Body of pancreas (tissue), 4 donors: ENCODE results near the gene AUTS2. TPM values are rescaled to one million over a fixed set of nuclear protein-coding genes. Genes with fewer than 3 reads are reported as not detected.

Source experiments
- ATAC-seq: fragments of 150-250 bp; one replicate; pipeline ENCODE4 v1.9.1; 2016
- DNase-seq, 4 donors: peaks; one replicate each; pipeline ENCODE4 v3.0.0-alpha.2; 2019
- H3K27ac ChIP-seq, 4 donors: fragments of 200-600 bp; sonication (generic); 1 replicate in 3 of 4; 2 replicates in 1 of 4; pipeline versions ENCODE4 v1.5.1 to v1.6.1; 2016 to 2019; ENCODE audit warnings: mild to moderate bottlenecking in 1 of 4, mixed read lengths in 1 of 4, moderate library complexity in 1 of 4
- H3K27me3 ChIP-seq, 2 donors: fragments of 200-600 bp; sonication (generic); one replicate each; pipeline ENCODE4 v1.6.0; 2016; ENCODE audit warnings: mild to moderate bottlenecking in 1 of 2
- H3K36me3 ChIP-seq, 2 donors: fragments of 200-600 bp; sonication (generic); replicated peaks in 1 of 2; 2 replicates each; pipeline ENCODE4 v1.5.1; 2016; ENCODE audit warnings: low read depth in 2 of 2; ENCODE audit not compliant: insufficient read depth in 1 of 2
- H3K4me1 ChIP-seq: fragments of 200-600 bp; sonication (generic); one replicate; pipeline ENCODE4 v1.6.0; 2016
- H3K4me3 ChIP-seq, 2 donors: fragments of 200-600 bp; sonication (generic); 1 replicate in 1 of 2; 2 replicates in 1 of 2; pipeline ENCODE4 v1.5.1; 2016 to 2019
- H3K9me3 ChIP-seq, 3 donors: fragments of 200-600 bp; sonication (generic); 1 replicate in 2 of 3; 2 replicates in 1 of 3; pipeline ENCODE4 v1.5.1; 2016
- CTCF ChIP-seq, 7 experiments: fragments of 450-650 bp in 4 of 7; fragments of 200-600 bp in 3 of 7; sonication (generic) in 3 of 7; IDR thresholded peaks; one replicate each; pipeline ENCODE4 v1.5.1; 2016 to 2019; ENCODE audit warnings: antibody characterized with exemption in 7 of 7
- POLR2A ChIP-seq, 3 donors: fragments of 450-650 bp; IDR thresholded peaks; one replicate each; pipeline ENCODE4 v1.6.1; 2016; ENCODE audit warnings: antibody characterized with exemption in 3 of 3, mild to moderate bottlenecking in 2 of 3
- WGBS, 2 donors: methylation state at CpG; one replicate each; pipeline ENCODE4 v1.1.5; 2017; 5-methylcytosine and 5-hydroxymethylcytosine counted together
- intact Hi-C: fragments of 100-400 bp; cut with DNase I; formaldehyde crosslinking; loops from one replicate; pipeline ENCODE4 v1.15.1; 2023
- total RNA-seq, 2 donors: library from RNA; depleted of rRNA; stranded (reverse); fragments of >200 nt; gene quantifications; one replicate each; pipeline ENCODE4 v1.1.0, GENCODE V29; 2016

AUTS2 gene
- total RNA-seq, 2 donors from 2014 or later, result 11.7 to 18.5 TPM

DNA sequence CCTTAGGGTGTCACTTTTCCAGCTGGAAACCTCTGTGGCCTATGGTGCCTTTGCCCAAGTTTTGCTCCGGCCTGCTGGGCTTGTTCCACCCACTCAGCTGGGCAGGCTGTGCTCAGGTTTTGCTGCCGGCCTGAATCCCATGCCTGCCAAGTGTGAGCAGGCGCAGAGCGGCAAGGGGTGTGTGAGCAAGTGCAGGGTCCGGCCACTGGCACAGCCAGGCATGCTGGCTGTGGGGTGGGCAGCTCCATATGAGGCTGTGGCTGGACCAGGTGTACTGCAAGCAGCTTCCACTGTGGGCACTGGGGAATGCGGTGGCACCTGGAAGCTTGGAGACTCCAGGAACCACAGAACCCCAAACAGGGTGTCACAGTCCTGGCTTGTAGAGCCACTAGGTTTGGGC lies 92.1 kb downstream of the AUTS2 start:
- no peak for TF ChIP-seq CTCF (IDR thresholded peaks at IDR 0.05)
- TF ChIP-seq POLR2A (IDR thresholded peaks at IDR 0.05), result no peak
- Histone ChIP-seq H3K27ac (no peak overlapping the region), H3K4me3 (no peak overlapping the region), H3K27me3 (no peaks in the 10 kb centered on the region), H3K36me3 (no peaks in the 10 kb centered on the region), H3K9me3 (no peaks in the 10 kb centered on the region), H3K4me1 (no peaks in the 10 kb centered on the region)
- DNase-seq (no peak), ATAC-seq (no peak)
- 90 to 93% methylated on average over 5 to 6 of the region's 6 CpGs for WGBS, 2 donors
- intact Hi-C loops, result no loop called here

GRCh38 chr7:69691327-69691726 lies 93.1 kb downstream of the AUTS2 start:
- intact Hi-C loops, result no loop called here

GRCh38 chr7:69691734-69692133 lies 93.5 kb downstream of the AUTS2 start:
- no peaks in the 10 kb centered on the region for H3K4me1 ChIP-seq
- ATAC-seq (no peak), DNase-seq (no peak)
- TF ChIP-seq POLR2A (IDR thresholded peaks at IDR 0.05) (no peak), CTCF (IDR thresholded peaks at IDR 0.05) (no peak)
- no peak overlapping the region for H3K4me3 ChIP-seq
- H3K36me3 ChIP-seq, result no peaks in the 10 kb centered on the region
- WGBS, 2 donors, result 63 to 71% methylated on average over 2 to 4 of the region's 4 CpGs
- no peaks in the 10 kb centered on the region for H3K9me3 ChIP-seq
- intact Hi-C loops, result no loop called here
- H3K27ac ChIP-seq, result no peak overlapping the region
- no peaks in the 10 kb centered on the region for H3K27me3 ChIP-seq

More at GRCh38 chr7:69691327-69691726, 93.1 kb downstream of the AUTS2 start:
- Histone ChIP-seq H3K36me3 (no peaks in the 10 kb centered on the region), H3K4me1 (no peaks in the 10 kb centered on the region), H3K27me3 (no peaks in the 10 kb centered on the region), H3K9me3 (no peaks in the 10 kb centered on the region), H3K27ac (no peak overlapping the region), H3K4me3 (no peak overlapping the region)
- WGBS, 2 donors, result 85% methylated on average over 6 of the region's 6 CpGs; no CpG with 5 or more reads in 1 of the 2 donors
- TF ChIP-seq POLR2A (IDR thresholded peaks at IDR 0.05), result no peak
- TF ChIP-seq CTCF (IDR thresholded peaks at IDR 0.05), result no peak
- ATAC-seq (no peak), DNase-seq (no peak)

GRCh38 chr7:69692611-69693010 lies 94.3 kb downstream of the AUTS2 start:
- intact Hi-C loops, result no loop called here
- WGBS, 2 donors, result 86 to 92% methylated on average over 3 of the region's 3 CpGs
- no peak for ATAC-seq
- Histone ChIP-seq H3K4me3 (no peak overlapping the region), H3K27me3 (no peaks in the 10 kb centered on the region), H3K9me3 (no peaks in the 10 kb centered on the region), H3K27ac (no peak overlapping the region), H3K4me1 (no peaks in the 10 kb centered on the region), H3K36me3 (no peaks in the 10 kb centered on the region)
- TF ChIP-seq POLR2A (IDR thresholded peaks at IDR 0.05) (no peak), CTCF (IDR thresholded peaks at IDR 0.05) (no peak)
- no peak for DNase-seq

DNA sequence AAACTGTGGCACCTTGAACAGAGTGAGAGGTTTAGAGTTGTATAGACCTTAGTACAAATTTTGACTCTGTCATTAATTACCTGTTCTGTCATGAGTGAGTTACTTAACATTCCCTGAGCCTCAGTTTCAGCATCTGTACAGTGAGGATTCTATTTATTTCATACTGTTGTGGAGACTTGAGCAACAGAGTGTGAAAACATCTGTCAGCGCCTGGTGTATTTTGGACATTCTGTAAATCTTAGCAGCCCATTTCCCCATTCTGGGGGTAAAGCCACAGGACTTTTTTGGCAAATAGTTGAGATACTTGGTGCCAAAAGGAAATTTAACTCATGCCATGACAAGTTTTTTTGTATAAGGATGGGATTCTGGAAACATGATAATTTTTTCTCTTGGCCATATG lies 94.8 kb downstream of the AUTS2 start:
- ATAC-seq (no peak), DNase-seq (no peak)
- Histone ChIP-seq H3K4me3 (no peak overlapping the region), H3K36me3 (no peaks in the 10 kb centered on the region), H3K4me1 (no peaks in the 10 kb centered on the region), H3K9me3 (no peaks in the 10 kb centered on the region), H3K27me3 (no peaks in the 10 kb centered on the region), H3K27ac (no peak overlapping the region)
- WGBS, 2 donors, result 83 to 89% methylated on average over 1 of the region's 1 CpG
- intact Hi-C loops, result no loop called here
- TF ChIP-seq CTCF (IDR thresholded peaks at IDR 0.05) (no peak), POLR2A (IDR thresholded peaks at IDR 0.05) (no peak)
